ENCODE results near the gene TBC1D23.

Gene TBC1D23

GRCh38 chr3:100306695-100307094 lies 45.9 kb downstream of the TBC1D23 start:
- no peak overlapping the region for H3K27ac ChIP-seq
- TF ChIP-seq ZFX (IDR thresholded peaks at IDR 0.05; ENCODE audit: borderline replicate concordance) = no peak
- TF ChIP-seq, protein P1, sequence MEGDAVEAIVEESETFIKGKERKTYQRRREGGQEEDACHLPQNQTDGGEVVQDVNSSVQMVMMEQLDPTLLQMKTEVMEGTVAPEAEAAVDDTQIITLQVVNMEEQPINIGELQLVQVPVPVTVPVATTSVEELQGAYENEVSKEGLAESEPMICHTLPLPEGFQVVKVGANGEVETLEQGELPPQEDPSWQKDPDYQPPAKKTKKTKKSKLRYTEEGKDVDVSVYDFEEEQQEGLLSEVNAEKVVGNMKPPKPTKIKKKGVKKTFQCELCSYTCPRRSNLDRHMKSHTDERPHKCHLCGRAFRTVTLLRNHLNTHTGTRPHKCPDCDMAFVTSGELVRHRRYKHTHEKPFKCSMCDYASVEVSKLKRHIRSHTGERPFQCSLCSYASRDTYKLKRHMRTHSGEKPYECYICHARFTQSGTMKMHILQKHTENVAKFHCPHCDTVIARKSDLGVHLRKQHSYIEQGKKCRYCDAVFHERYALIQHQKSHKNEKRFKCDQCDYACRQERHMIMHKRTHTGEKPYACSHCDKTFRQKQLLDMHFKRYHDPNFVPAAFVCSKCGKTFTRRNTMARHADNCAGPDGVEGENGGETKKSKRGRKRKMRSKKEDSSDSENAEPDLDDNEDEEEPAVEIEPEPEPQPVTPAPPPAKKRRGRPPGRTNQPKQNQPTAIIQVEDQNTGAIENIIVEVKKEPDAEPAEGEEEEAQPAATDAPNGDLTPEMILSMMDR (IDR thresholded peaks at IDR 0.05) = no peak

DNA sequence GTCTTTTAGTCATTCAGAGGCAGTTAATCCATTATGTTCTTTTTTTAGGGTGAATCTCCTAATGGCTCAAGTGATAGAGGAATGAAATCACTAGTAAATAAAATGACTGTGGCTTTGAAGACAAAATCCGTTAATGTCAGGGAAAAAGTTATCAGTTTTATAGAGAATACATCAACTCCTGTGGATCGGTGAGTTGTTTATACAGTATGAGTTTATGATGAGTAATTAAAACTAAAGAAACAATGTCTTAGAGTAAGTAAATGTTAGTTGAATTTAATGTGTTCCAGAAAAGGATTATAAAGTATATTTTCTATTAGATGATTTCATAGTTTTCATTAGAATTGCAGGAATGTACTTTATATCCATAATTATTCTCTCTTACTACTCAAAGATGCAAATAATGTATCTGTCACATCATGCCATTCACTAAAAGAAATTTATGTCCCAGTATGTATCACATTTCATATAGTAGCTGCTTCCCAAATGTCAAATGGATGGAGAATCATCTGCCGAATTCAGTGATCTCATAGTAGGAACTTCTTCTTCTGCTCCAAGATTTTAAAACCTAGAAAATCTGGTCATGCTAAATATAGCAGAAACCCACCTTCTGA lies 49.7 kb downstream of the TBC1D23 start:
- H3K27ac ChIP-seq = no peak overlapping the region
- TF ChIP-seq, protein P1 (IDR thresholded peaks at IDR 0.05) = no peak
- TF ChIP-seq ZFX (IDR thresholded peaks at IDR 0.05; ENCODE audit: borderline replicate concordance) = no peak

- TF ChIP-seq, protein P1 (IDR thresholded peaks at IDR 0.05) = no peak
- no peak for TF ChIP-seq ZFX (IDR thresholded peaks at IDR 0.05; ENCODE audit: borderline replicate concordance)
- H3K27ac ChIP-seq = no peak overlapping the region
Observed at GRCh38 chr3:100311011-100311410, 50.2 kb downstream of the TBC1D23 start.

GRCh38 chr3:100316641-100317069 lies 55.9 kb downstream of the TBC1D23 start:
- TF ChIP-seq, protein P1 (IDR thresholded peaks at IDR 0.05) = peak; percentile 80
- no peak for TF ChIP-seq ZFX (IDR thresholded peaks at IDR 0.05; ENCODE audit: borderline replicate concordance)
- peak overlapping the region; percentile 37 for H3K27ac ChIP-seq

- TF ChIP-seq, protein P1 (IDR thresholded peaks at IDR 0.05) = no peak
- TF ChIP-seq ZFX (IDR thresholded peaks at IDR 0.05; ENCODE audit: borderline replicate concordance) = no peak
- H3K27ac ChIP-seq = no peak overlapping the region; the same call in 1 of the 2 replicates
Observed at GRCh38 chr3:100317912-100318311, 57.1 kb downstream of the TBC1D23 start.

- TF ChIP-seq, protein P1 (IDR thresholded peaks at IDR 0.05) = no peak
- TF ChIP-seq ZFX (IDR thresholded peaks at IDR 0.05; ENCODE audit: borderline replicate concordance) = no peak
- no peak overlapping the region for H3K27ac ChIP-seq
Observed at GRCh38 chr3:100319951-100320350, 59.2 kb downstream of the TBC1D23 start.

- no peak overlapping the region for H3K27ac ChIP-seq
- no peak for TF ChIP-seq ZFX (IDR thresholded peaks at IDR 0.05; ENCODE audit: borderline replicate concordance)
- TF ChIP-seq, protein P1 (IDR thresholded peaks at IDR 0.05) = no peak
Observed at GRCh38 chr3:100324044-100324443, 63.3 kb downstream of the TBC1D23 start.
